Measurements from ENCODE around the gene MAGI2. TPM values are rescaled to one million over a fixed set of nuclear protein-coding genes. Genes with fewer than 3 reads are reported as not detected.

MAGI2 gene
- total RNA-seq, 1 experiment from 2014 or later, result 14.3 TPM

DNA sequence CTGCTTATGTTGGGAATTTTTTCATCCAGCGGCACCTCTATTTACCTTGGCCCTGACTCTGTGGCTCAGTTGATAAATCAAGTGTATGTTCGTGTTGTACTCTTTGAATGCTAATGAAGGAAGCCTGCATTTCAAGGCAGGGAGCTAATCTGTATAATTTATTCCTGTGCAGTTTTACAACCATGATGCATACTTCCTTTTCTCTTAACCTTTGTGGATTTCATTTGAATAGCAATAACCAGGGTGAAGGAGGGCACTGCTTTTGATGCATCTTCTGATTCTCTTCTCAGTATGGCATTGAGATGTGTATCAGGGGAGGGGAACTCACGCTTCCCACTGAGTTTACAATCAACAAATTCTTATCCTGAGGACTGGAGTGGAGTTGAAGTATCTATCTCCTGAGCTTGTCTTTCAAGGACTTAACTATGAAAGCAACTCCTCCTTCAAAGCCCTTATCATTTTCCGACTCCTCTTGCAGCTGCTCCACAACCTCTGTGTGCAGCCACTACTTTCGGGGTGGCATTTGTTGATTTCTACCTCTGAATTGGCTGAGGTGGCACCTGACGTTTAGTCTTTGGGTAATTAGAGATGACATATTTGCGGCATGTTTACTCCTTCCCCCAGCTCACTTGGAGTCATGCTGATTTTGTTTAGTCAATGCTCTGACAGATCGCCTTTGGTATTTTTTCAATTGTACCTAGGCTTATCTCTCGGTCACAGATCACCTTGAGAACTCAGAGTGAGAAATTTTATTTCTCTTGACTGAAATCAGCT lies 1379.7 kb downstream of the MAGI2 start:
- H3K4me3 Mint-ChIP-seq, result no peak overlapping the region; a peak in 1 of 5 replicates
- peaks cover 9% of the 10 kb centered on the region; the same call in 1 of the 2 replicates for H3K4me1 ChIP-seq (ENCODE audit: insufficient read depth, low read length)
- H3K36me3 Mint-ChIP-seq (ENCODE audit: insufficient read depth in 1 of 3, low read depth in 3 of 3), result no peaks in the 10 kb centered on the region
- H2AFZ ChIP-seq (ENCODE audit: low read length), result no peak overlapping the region
- no peaks in the 10 kb centered on the region for H3K23me2 ChIP-seq (ENCODE audit: insufficient read length, low read depth, low read length, poor library complexity, severe bottlenecking)
- no peak overlapping the region for H3K9ac ChIP-seq (ENCODE audit: extremely low read depth, insufficient read length, low read length)
- no peak overlapping the region for H3K27ac ChIP-seq (ENCODE audit: insufficient read length, low read depth, low read length)
- H3K14ac ChIP-seq (ENCODE audit: insufficient read depth, low read length), result no peak overlapping the region
- no peak overlapping the region for H4K5ac ChIP-seq (ENCODE audit: insufficient read length, low read depth, low read length)
- H3K23ac ChIP-seq (ENCODE audit: insufficient read length, low read depth, low read length), result no peak overlapping the region
- H3K4me1 Mint-ChIP-seq, result peaks cover 19 to 23% of the 10 kb centered on the region in 2 experiments
- TF ChIP-seq, protein P1, sequence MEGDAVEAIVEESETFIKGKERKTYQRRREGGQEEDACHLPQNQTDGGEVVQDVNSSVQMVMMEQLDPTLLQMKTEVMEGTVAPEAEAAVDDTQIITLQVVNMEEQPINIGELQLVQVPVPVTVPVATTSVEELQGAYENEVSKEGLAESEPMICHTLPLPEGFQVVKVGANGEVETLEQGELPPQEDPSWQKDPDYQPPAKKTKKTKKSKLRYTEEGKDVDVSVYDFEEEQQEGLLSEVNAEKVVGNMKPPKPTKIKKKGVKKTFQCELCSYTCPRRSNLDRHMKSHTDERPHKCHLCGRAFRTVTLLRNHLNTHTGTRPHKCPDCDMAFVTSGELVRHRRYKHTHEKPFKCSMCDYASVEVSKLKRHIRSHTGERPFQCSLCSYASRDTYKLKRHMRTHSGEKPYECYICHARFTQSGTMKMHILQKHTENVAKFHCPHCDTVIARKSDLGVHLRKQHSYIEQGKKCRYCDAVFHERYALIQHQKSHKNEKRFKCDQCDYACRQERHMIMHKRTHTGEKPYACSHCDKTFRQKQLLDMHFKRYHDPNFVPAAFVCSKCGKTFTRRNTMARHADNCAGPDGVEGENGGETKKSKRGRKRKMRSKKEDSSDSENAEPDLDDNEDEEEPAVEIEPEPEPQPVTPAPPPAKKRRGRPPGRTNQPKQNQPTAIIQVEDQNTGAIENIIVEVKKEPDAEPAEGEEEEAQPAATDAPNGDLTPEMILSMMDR (conservative IDR thresholded peaks at IDR 0.05), result no peak
- H2BK15ac ChIP-seq (ENCODE audit: low read depth, low read length), result no peak overlapping the region
- H3K79me1 ChIP-seq (ENCODE audit: insufficient read depth, low read depth, low read length, poor library complexity, severe bottlenecking), result no peaks in the 10 kb centered on the region
- H3K27ac Mint-ChIP-seq, result peak overlapping the region in 1 of 3 experiments; percentile 13; a peak in 2 of 7 replicates
- H3T11ph ChIP-seq (ENCODE audit: low read length), result no peak overlapping the region
- H4K91ac ChIP-seq (ENCODE audit: insufficient read length, low read depth, low read length), result no peak overlapping the region
- no peak overlapping the region for H3K4ac ChIP-seq (ENCODE audit: low read depth, low read length)
- H4K8ac ChIP-seq (replicated peaks; ENCODE audit: insufficient read length, low read depth, low read length), result no peak overlapping the region
- no peaks in the 10 kb centered on the region for H3K79me2 ChIP-seq (ENCODE audit: insufficient read depth, low read length)
- no peak for DNase-seq
- peak overlapping the region; percentile 5 for H3K4me2 ChIP-seq (ENCODE audit: insufficient read depth, insufficient read length, low read length)
- no peak overlapping the region for H2BK120ac ChIP-seq (ENCODE audit: low read depth, low read length, poor library complexity, severe bottlenecking)
- no peak overlapping the region for H2BK5ac ChIP-seq (ENCODE audit: insufficient read length, low read length)
- WGBS (ENCODE audit: extremely low coverage, insufficient read length, low lambda C conversion rate), result no CpG with 5 or more reads among the region's 9 CpGs
- no peak overlapping the region for H2AK5ac ChIP-seq (ENCODE audit: insufficient read length, low read length)
- H3K56ac ChIP-seq (ENCODE audit: insufficient read length, low read depth, low read length), result no peak overlapping the region
- no peaks in the 10 kb centered on the region for H3K27me3 ChIP-seq (ENCODE audit: insufficient read depth, low read length)
- no peaks in the 10 kb centered on the region for H3K9me3 Mint-ChIP-seq
- H2BK20ac ChIP-seq (ENCODE audit: low read depth, low read length, poor library complexity, severe bottlenecking), result no peak overlapping the region
- no peak overlapping the region for H3K18ac ChIP-seq (ENCODE audit: insufficient read length, low read depth, low read length)
- H3K9me3 ChIP-seq (ENCODE audit: control insufficient read depth, low read depth, low read length), result no peaks in the 10 kb centered on the region
- no peaks in the 10 kb centered on the region for H4K20me1 ChIP-seq (ENCODE audit: control insufficient read depth, insufficient read depth, insufficient read length)
- H3K27me3 Mint-ChIP-seq (ENCODE audit: low read depth), result peaks cover 6% of the 10 kb centered on the region
- no peak overlapping the region for H2BK12ac ChIP-seq (ENCODE audit: insufficient read length, low read depth, low read length)
